SK-N-SH (cell line): Measurements from ENCODE around the gene COPZ1.

Source experiments
- EP300 ChIP-seq, 2 experiments: IDR thresholded peaks; 2 replicates each; pipeline versions ENCODE4 v1.4.0 to v1.6.1; 2012; ENCODE audit warnings: borderline replicate concordance in 1 of 2, low read depth in 1 of 2, low read length in 1 of 2
- RAD21 ChIP-seq: IDR thresholded peaks from 2 replicates; pipeline ENCODE4 v1.6.1; 2012; ENCODE audit warnings: mild to moderate bottlenecking, low read length
- RCOR1 ChIP-seq: fragments of 150-350 bp; IDR thresholded peaks from 2 replicates; pipeline ENCODE4 v1.6.1; 2017; ENCODE audit warnings: antibody characterized with exemption, low read length
- SIN3A ChIP-seq: IDR thresholded peaks from 2 replicates; pipeline ENCODE4 v1.6.1; 2012; ENCODE audit warnings: low read depth, mild to moderate bottlenecking, low read length, moderate library complexity, borderline replicate concordance
- SMC3 ChIP-seq: IDR thresholded peaks from 2 replicates; pipeline ENCODE4 v1.6.1; 2012; ENCODE audit warnings: low read depth, low read length, improper control_type of control experiment
- TF ChIP-seq, protein P1 (sequence below): fragments of 200-600 bp; sonication (generic); IDR thresholded peaks from 2 replicates; pipeline ENCODE4 v1.6.1; 2017; ENCODE audit warnings: antibody characterized with exemption, mild to moderate bottlenecking, moderate library complexity
- TF ChIP-seq, protein P2 (sequence below): fragments of 150-350 bp; IDR thresholded peaks from 2 replicates; pipeline ENCODE4 v1.6.1; 2017; ENCODE audit warnings: antibody characterized with exemption, low read length, low read depth, borderline replicate concordance

DNA sequence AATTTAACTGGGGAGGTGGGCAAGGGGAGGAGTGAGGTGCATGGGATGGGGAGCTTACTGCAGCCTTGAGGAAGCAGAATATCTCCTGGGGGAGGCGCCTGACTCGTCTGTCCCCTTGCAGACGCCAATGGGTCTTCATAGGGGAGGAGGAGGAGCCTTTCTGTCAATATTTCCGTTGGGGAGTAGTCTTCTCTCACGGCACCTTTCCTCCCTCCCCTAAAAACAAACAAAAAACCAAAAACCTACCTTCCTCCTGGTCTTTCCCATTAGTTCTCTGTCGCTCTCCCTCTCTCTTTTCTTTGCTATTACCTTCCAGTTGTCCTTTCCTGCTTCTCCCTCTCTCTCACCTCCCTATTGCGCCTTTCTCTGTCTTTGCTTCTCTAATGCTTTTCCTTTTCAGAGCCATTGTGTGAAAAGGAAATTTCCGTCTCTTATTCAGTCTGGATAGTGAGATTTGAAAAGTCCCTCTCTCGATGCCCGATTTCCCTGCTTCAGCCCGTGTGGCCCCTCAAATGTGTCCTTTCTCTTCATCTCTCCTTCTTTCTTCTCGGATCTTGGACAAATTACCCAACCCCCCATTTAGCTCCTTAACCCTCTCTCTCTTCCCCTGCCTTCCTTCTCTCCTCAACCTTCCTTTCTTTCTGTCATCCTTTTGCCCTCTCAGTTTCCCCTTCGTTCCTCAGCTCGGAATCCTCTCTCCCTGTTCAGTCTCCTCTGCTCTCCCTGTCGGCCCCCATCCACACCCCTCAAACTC lies 33.4 kb downstream of the COPZ1 start:
- TF ChIP-seq SIN3A: no peak
- no peak for TF ChIP-seq RCOR1
- TF ChIP-seq RAD21: no peak
- TF ChIP-seq, protein P1, sequence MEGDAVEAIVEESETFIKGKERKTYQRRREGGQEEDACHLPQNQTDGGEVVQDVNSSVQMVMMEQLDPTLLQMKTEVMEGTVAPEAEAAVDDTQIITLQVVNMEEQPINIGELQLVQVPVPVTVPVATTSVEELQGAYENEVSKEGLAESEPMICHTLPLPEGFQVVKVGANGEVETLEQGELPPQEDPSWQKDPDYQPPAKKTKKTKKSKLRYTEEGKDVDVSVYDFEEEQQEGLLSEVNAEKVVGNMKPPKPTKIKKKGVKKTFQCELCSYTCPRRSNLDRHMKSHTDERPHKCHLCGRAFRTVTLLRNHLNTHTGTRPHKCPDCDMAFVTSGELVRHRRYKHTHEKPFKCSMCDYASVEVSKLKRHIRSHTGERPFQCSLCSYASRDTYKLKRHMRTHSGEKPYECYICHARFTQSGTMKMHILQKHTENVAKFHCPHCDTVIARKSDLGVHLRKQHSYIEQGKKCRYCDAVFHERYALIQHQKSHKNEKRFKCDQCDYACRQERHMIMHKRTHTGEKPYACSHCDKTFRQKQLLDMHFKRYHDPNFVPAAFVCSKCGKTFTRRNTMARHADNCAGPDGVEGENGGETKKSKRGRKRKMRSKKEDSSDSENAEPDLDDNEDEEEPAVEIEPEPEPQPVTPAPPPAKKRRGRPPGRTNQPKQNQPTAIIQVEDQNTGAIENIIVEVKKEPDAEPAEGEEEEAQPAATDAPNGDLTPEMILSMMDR: no peak
- TF ChIP-seq, protein P2, sequence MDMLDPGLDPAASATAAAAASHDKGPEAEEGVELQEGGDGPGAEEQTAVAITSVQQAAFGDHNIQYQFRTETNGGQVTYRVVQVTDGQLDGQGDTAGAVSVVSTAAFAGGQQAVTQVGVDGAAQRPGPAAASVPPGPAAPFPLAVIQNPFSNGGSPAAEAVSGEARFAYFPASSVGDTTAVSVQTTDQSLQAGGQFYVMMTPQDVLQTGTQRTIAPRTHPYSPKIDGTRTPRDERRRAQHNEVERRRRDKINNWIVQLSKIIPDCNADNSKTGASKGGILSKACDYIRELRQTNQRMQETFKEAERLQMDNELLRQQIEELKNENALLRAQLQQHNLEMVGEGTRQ: no peak
- no peak for TF ChIP-seq SMC3
- TF ChIP-seq EP300 (IDR thresholded peaks at IDR 0.05; ENCODE audit: borderline replicate concordance in 1 of 2, low read depth in 1 of 2, low read length in 1 of 2): no peak
